HG03108 (cell line): Measurements from ENCODE around the gene IGFN1.

Source experiments
- ATAC-seq: cut with Tn5 transposase; IDR thresholded peaks from one replicate; pipeline ENCODE4 v1.9.1; 2021; ENCODE audit warnings: moderate library complexity; ENCODE audit not compliant: unreplicated experiment

Gene IGFN1

GRCh38 chr1:201190624-201191051 lies at the start of gene IGFN1:
TSS of gene IGFN1 (plus strand) at chr1:201190824. CDS start at chr1:201193294, 2,470 bp downstream.
- no peak for ATAC-seq

DNA sequence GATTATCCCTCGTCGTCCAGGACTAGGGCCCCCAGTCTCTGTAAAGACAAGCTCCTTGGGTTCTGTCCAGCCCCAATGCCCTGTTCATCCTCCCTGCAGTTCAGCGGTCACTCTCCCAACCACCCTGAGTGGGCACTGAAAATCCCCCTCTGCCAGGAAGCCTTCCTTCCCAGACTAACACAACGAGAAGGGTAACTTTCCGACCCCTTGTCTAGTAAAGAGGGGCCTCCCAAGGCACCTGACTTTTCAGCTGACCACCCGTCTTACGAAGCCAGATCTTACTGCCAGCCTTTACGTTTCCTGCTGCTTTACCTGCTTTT lies 49.7 kb upstream of the IGFN1 start:
- no peak for ATAC-seq

- no peak for ATAC-seq
These were observed 49.2 kb upstream of the IGFN1 start for GRCh38 chr1:201141418-201141817.

DNA sequence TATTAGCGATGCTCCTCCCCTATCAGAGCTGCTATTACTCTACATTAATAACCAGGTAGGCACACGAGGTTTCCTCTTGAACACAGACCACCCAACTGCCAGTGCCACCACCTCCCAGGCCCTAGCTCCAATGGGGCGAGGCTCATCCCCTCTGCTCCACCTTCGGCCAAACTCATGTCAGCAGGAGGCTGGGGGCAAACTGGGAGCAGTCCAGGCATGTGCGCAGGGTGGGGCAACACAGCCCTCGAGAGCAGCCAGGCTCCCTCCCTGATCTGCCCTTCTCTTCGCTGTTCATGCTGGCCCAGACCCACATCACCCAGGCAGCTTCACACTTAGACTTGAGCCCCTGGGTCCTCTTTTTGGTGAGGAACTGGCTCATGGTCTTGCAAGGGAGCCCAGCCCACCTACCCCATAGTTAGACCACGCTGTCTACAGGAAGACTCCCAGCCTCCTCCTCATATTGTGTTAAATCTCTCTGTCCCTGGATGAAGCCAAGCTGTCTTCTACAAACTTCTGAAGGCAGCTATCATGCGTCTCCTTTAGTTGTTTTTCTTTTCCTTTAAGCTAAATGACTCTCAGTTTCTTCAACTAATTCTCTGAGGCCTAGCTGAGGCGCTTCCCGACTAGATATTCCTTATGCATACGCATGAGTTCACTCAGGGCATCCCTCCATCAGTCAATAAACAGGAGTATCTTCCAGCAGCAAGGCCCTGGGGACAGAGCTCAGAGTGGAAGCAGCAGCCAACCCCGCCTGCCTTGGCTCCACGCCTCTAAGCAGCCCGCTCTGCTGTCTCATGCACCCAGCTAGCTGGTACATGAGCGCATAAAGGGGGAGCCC lies 48.4 kb upstream of the IGFN1 start:
- ATAC-seq, result no peak

DNA sequence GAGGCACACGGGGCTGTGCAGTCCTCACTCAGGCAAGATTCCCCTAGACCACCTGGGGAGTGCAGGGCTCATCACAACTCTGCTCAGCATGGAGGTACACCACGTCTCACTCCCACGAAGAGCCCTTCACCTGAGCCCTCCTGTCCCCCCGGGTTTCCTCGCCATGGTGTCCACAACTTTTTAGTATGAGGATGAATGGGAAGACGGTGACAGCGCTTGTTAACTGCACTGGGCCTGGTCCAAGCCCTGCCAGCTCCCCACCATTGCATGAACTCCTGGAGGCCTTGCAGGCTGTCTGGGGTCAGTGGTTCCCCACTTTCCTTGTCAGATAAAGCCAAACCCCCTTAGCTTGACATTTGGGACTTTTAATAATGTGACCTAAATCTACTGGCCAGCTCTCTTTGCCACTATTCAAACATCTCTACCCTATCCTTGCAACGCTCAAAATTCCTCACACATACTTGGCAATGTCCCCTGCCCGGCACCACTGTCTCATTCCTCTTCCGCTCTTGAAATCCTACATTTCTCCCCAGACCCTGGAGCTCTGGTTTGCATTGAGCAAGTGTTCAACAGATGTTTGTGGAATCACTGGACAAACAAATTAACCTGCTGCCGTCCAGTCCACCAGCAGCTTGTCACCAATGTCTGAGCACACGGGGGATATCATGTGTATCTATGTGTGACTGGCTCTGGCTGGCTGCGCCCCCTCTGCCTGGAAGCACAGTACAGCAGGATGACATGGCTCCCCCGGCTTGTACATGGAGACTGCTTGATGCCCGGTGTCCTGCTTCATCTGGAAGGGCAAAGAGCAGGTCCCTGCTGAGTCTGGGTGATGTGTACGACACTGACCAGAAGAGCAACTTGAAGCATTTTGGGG lies 47.5 kb upstream of the IGFN1 start:
- no peak for ATAC-seq

DNA sequence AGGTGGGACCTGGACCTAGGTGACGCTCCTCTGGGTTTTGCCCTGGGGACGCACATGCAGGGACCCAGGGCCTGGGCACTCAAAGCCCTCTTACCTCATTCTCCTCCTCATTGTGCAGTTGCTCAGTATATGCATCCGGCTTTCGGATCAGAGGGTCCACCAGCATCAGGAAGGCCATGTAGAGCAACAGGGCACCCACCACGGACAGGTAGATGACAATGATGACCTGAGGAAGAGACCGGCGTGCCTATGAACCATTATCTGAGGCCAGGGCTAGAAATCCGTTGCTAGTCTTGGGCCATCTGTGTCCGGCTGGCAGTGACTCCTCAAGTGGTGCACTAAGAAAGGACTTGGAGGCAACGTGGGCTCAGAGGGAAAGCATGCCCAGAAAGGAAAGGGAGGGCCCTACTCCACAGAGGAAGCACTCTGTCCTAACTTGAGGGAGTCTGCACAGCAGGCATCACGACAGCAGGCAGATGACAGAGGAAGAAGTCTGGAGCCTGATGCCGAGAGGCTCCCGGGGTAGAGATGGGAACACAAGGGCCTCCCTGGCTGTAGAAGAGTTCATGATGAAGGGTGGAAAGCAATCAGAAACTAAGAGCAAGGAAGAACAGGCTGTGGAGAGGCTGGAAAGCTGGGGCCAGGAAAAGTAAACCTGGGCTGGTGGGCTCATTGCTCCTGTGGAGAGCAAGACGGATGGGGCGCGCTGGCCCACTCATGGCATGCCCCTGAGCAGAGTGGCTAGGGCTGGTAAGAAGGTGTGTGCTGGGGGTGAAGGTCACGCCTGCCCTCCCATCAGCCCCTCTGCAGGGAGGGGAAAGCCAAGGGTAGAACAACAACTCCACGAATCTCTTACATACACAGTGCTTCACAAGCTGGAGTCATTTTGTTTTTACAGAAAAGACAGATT lies 46.6 kb upstream of the IGFN1 start:
- ATAC-seq, result no peak

GRCh38 chr1:201144701-201145100 lies 45.9 kb upstream of the IGFN1 start:
- ATAC-seq, result no peak

DNA sequence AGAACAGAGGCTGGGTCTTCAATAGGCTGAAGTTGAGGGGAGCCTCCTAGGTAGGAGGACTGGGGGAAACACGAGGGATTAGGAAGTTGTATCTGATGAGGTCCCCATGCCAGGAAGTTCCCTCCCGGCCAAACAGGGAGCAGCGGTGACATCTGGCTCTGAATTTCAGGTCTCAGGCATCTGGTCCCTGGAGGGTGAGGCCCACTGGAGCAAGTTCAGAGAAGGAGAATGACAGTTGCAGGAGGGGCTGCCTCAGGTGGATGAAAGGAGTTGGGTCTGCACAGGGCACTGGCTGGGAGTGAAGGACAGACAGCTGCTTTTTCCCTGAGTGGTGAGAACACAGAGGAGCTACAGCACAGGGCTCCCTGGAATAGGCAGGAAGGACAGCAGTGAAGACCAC lies 45.5 kb upstream of the IGFN1 start:
- ATAC-seq, result no peak

GRCh38 chr1:201145816-201146215 lies 44.8 kb upstream of the IGFN1 start:
- no peak for ATAC-seq

DNA sequence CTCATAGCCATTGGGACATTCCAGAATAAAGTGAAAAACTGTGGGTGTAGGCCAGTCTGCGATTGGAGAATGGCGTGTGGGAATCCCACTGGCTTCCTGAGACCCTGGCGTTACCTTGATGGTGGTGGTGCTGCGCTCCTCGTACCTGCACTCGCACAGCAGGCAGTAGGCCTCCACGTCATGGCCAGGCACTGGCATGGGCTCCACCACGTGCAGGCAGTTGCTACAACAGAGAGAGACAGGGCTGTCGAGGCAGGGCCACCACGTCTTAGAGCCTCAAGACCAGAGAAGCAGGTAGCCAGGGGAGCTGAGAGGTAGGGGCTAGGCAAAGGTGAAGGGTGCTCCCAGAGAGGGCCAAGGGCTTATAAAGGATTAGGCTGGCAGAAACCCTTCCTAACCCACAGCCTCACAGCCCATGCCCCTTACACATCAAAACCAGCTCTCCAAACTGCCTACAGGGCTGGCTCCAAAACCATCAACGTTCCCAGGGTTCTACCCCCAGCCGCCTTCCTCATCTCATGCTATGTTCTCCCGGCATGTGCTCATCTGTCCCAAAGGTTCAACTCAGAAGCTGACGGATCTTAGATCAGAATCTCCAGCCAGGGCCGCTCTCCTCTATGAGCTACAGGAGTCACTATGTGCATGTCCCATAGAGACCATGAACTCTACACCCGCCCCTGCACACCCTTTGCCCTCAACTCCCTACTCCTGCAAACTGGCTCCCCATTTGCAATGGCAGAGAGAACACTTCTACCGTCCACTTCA lies 43.8 kb upstream of the IGFN1 start:
- no peak for ATAC-seq

DNA sequence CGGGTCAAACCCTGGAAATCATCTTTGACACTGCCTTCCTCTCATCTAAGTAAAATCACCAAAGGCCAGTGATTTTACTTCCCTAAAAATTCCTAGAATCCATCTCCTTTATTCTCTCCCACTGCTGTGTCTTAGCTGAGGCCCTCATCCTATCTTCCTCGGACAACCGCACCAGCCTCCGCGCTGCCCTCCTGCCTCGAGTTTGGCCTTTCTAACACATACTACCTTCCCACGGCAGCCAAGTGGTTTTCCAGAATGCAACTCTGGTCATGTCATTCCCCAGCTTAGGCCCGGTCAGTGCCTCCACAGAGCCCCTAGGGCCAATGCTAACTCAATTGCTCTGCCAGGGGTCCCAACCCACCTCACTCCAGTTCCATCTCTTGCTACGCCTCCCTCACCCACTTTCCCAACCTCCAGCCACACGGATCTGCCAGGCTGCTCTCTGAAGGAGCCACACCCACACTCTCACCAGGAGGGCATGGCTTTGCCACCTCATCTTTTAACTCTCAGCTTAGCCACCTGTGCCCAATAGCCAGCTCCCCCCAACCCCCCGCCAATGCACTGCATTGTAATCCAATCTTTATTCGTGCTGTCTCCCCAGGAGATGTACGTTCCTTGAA lies 43.1 kb upstream of the IGFN1 start:
- no peak for ATAC-seq

- no peak for ATAC-seq
These were observed 41.2 kb upstream of the IGFN1 start for GRCh38 chr1:201149400-201149799.

- ATAC-seq, result peak; percentile 55
These were observed 36.9 kb upstream of the IGFN1 start for GRCh38 chr1:201153474-201154388.

DNA sequence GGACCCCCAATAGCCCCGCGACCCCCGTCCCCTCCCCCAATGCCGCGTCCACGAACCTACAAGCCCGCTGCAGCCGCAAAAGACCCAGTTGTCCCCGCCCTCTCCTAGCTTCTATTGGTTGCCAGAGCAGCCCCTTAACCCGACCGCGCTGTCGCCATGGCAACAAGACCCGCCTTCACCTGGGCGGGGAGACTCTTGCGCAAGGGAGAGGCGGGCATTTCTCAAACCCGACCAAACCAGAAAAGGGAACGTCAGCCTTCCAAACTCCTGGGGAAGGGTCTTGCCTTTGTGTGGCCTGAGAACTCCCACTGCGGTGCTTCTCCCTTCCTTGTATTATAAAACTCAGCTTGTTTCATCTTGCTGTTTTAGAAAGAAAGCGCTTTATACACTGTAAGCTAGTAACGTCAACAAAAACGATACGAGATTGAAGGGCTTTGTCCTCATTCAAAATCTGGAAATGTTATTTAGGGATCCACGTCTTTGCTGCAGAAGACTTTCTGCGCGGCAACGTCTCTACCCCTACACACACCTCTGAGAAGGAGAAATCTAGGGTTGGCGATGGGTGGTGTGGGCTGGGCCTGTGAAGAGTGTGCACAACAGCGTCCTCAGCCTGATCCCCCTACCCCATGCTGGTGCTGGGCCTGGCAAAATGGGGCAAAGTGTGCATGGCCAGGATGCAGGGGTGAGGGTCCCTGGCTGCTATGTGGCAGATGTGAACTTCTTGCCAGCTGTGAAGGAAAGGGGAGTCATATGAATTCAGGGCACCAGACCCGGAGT lies 36.0 kb upstream of the IGFN1 start, which contains the start of gene TMEM9:
TMEM9 (minus strand) TSS at position 86 of the 777 bp plus-strand sequence. CDS start 551 bp downstream, outside the sequence.
- ATAC-seq, result peak; percentile 97

DNA sequence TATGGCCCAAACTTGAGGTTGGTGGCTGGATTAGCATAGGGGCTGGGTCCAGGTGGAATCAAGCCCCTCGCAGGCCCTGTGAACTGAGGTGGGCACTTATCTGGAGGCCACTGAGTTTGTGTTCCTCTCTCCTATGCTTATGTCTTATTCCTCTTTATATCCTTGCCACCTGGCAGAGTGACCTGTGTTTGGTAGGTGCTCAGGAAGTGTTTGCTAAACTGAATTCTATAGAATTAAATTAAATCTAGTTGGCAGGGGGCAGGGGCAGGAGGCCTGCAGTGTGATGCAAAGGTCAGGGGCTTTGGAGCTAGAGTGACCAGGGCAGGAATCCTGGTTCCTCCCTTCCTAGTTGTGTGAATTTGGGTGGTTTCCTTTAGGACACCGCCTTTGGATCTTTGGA lies 35.3 kb upstream of the IGFN1 start:
- ATAC-seq, result no peak

GRCh38 chr1:201156346-201156745 lies 34.3 kb upstream of the IGFN1 start:
- ATAC-seq, result no peak

DNA sequence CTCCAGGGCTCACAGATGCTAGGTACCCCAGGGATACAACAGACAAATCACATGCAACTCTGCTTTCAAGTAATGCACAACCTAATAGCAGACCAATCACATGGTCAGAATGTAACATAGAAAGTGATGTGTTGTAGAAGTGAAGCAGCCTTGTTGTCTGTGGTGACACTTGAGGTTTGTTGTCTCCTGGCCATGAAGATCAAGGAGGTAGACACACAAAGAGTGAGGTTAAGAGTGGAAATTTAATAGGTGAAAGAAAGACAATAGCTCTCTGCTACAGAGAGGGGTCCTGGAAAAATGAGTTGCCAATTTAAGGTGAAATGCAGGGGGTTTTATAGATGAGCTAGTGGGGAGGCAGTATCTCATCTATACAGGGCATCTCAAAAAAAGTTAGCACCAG lies 33.8 kb upstream of the IGFN1 start:
- no peak for ATAC-seq

DNA sequence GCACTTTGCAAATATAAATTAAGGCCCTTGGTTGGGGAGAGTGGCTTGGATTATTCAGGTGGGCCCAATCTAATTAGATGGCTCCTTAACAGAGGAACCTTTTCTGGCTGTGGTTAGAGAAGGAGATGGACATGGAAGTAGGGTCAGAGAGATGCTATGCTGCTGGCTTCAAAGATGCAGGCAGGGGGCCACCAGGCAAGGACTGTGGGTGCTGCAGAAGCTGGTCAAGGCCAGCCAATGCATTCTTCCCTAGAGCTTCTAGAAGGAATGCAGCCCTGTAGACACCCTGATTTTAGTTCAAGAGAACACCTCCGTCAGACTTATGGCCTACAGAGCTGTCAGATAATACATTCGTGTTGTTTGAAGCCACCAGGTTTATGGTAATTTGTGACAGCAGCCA lies 32.7 kb upstream of the IGFN1 start:
- no peak for ATAC-seq
